ENCODE data around the gene FADS3. TPM values are rescaled to one million over a fixed set of nuclear protein-coding genes. Genes with fewer than 3 reads are reported as not detected.

Gene FADS3
- total RNA-seq, 2 experiments from 2014 or later, result 10.3 to 13.9 TPM

GRCh38 chr11:61905067-61905696 lies 13.8 kb upstream of the FADS3 start:
- no peak for ATAC-seq

GRCh38 chr11:61904539-61905048 lies 13.2 kb upstream of the FADS3 start:
- peak; percentile 31 for DNase-seq
- Mint-ChIP-seq H3K36me3 (ENCODE audit: low read depth) (no peaks in the 10 kb centered on the region), H3K27ac (no peak overlapping the region), H3K4me1 (ENCODE audit: low read depth) (no peaks in the 10 kb centered on the region), H3K9me3 (no peaks in the 10 kb centered on the region), H3K27me3 (no peaks in the 10 kb centered on the region), H3K4me3 (no peak overlapping the region)
- ATAC-seq, result peak; percentile 78
- no peak for TF ChIP-seq CTCF (IDR thresholded peaks at IDR 0.05)
- ChIA-PET POLR2A (no interaction called here), CTCF (interaction anchor here (0.7 to 11.7 kb wide), 6 partner anchors 9 to 204 kb away, joined by 3 to 352 read pairs (median 9); partner anchors contain the start of gene BEST1)
- intact Hi-C loops (cut with micrococcal nuclease), result no loop called here

More at GRCh38 chr11:61905067-61905696, 13.8 kb upstream of the FADS3 start:
- Mint-ChIP-seq H3K27ac (no peak overlapping the region), H3K4me3 (no peak overlapping the region), H3K4me1 (ENCODE audit: low read depth) (no peaks in the 10 kb centered on the region), H3K9me3 (no peaks in the 10 kb centered on the region), H3K36me3 (ENCODE audit: low read depth) (no peaks in the 10 kb centered on the region), H3K27me3 (no peaks in the 10 kb centered on the region)
- POLR2A ChIA-PET, result no interaction called here
- DNase-seq, result no peak
- no peak for TF ChIP-seq CTCF (IDR thresholded peaks at IDR 0.05)
- CTCF ChIA-PET, result interaction anchor here (0.6 to 11.7 kb wide), 5 partner anchors 35 to 203 kb away, joined by 3 to 352 read pairs (median 14); partner anchors contain the start of gene BEST1
- intact Hi-C loops (cut with micrococcal nuclease), result no loop called here

- H3K9me3 Mint-ChIP-seq, result no peaks in the 10 kb centered on the region
- peaks cover 6% of the 10 kb centered on the region for H3K4me1 Mint-ChIP-seq (ENCODE audit: low read depth)
- no peak for TF ChIP-seq CTCF (IDR thresholded peaks at IDR 0.05)
- intact Hi-C loops (cut with micrococcal nuclease), result no loop called here
- H3K27me3 Mint-ChIP-seq, result no peaks in the 10 kb centered on the region
- H3K4me3 Mint-ChIP-seq, result no peak overlapping the region
- CTCF ChIA-PET, result interaction anchor here (1.5 to 11.7 kb wide), 4 partner anchors 10 to 205 kb away, joined by 4 to 352 read pairs (median 114); partner anchors contain the start of gene BEST1
- no peaks in the 10 kb centered on the region for H3K36me3 Mint-ChIP-seq (ENCODE audit: low read depth)
- DNase-seq (no peak), ATAC-seq (no peak)
- POLR2A ChIA-PET, result no interaction called here
- H3K27ac Mint-ChIP-seq, result no peak overlapping the region
Measured at GRCh38 chr11:61903845-61904244, 12.5 kb upstream of the FADS3 start.

GRCh38 chr11:61902313-61902712 lies 11.0 kb upstream of the FADS3 start:
- CTCF ChIA-PET, result interaction anchor here (0.6 to 11.7 kb wide), 6 partner anchors 36 to 408 kb away, joined by 3 to 352 read pairs (median 3); partner anchors contain the start of gene BEST1
- no peaks in the 10 kb centered on the region for H3K27me3 Mint-ChIP-seq
- TF ChIP-seq CTCF (IDR thresholded peaks at IDR 0.05), result no peak

DNA sequence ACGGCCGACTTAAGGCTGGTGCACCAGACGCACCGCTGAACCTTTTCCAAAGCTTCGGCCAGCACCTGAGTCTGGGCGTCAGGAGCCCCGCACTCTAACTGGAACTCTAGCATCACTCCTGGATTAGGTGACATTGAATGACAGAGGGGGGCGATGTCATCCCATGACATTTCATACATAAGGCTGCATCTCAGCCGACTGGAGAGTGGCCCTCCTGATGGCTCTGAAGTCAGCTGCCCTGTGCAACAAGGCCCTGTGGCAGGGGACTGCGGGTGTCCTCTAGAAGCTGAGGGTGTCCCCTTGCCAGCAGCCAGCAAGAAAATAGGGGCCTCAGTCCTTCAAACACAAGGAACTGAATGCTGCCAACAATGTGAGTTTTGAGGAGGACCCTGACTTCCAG lies 10.1 kb upstream of the FADS3 start:
- intact Hi-C loops (cut with micrococcal nuclease), result no loop called here
- H3K9me3 Mint-ChIP-seq, result no peaks in the 10 kb centered on the region
- H3K36me3 Mint-ChIP-seq (ENCODE audit: low read depth), result no peaks in the 10 kb centered on the region
- peaks cover 6% of the 10 kb centered on the region for H3K4me1 Mint-ChIP-seq (ENCODE audit: low read depth)
- CTCF ChIA-PET, result interaction anchor here (0.6 to 11.7 kb wide), 10 partner anchors 9 to 409 kb away, joined by 3 to 352 read pairs (median 3); partner anchors contain the start of gene BEST1
- TF ChIP-seq CTCF (IDR thresholded peaks at IDR 0.05), result no peak
- POLR2A ChIA-PET, result no interaction called here
- H3K27me3 Mint-ChIP-seq, result no peaks in the 10 kb centered on the region
- peak; percentile 17 for DNase-seq
- H3K27ac Mint-ChIP-seq, result no peak overlapping the region
- no peak overlapping the region for H3K4me3 Mint-ChIP-seq
- ATAC-seq, result no peak

More at GRCh38 chr11:61902313-61902712, 11.0 kb upstream of the FADS3 start:
- DNase-seq (no peak), ATAC-seq (no peak)
- Mint-ChIP-seq H3K4me1 (ENCODE audit: low read depth) (peaks cover 6% of the 10 kb centered on the region), H3K27ac (no peak overlapping the region), H3K4me3 (no peak overlapping the region), H3K36me3 (ENCODE audit: low read depth) (no peaks in the 10 kb centered on the region), H3K9me3 (no peaks in the 10 kb centered on the region)
- POLR2A ChIA-PET, result no interaction called here
- intact Hi-C loops (cut with micrococcal nuclease), result no loop called here

Data from activated CD8-positive, alpha-beta T cell treated with anti-CD3 and anti-CD28 coated beads for 36 hours (primary cell).